Measurements from ENCODE around the gene TAS2R3.

The TAS2R3 gene

DNA sequence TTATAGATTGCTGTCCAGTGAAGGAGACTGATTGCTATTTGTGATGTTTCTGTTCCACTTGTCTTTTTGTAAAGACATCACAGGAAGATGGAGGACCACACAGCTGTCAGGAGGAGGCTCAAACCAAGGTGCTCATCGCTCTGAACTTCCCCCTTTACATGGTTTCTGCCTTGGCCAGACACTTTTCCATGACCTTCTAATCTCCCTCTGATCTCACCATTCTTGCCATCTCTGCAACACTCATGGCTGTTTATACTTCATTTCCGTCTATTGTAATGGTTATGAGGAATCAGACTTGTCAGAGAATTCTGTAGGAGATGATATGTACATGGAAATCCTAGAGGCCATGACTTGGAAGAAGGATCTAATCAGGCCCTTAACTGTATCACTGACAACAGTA, 24.4 kb downstream of the TAS2R3 start:
- no peak for DNase-seq (ENCODE audit: low read depth)
- no peak for TF ChIP-seq CTCF (IDR thresholded peaks at IDR 0.05; ENCODE audit: low read depth, low read length, missing control alignments)
- H3K4me3 ChIP-seq (ENCODE audit: low read depth, low read length), result no peak overlapping the region

DNA sequence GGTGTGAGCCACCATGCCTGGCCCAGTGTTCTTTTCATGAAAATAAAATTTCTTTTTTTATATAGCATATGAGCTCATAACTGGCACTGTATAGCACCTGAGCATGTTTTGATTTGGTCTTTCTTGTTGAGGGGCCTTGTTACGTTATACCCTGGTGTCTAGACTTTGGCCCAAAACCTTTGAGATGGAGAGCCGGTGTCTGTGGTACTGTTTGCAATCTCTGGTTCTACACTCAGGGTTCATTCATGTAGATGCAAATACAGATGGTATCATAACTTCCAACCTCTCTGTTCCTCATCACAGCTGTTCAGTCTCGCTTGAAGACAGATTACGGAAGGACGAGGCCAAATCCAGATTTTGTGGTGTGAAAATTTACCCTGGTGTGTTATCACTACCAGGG, 26.0 kb downstream of the TAS2R3 start, which contains the start of gene TAS2R5:
TSS of gene TAS2R5 (plus strand) at position 301 of the 400 bp plus-strand sequence. CDS start 145 bp downstream, outside the sequence.
- no peak within 1 kb of the TSS for H3K4me3 ChIP-seq (ENCODE audit: low read depth, low read length)
- DNase-seq (ENCODE audit: low read depth), result no peak
- TF ChIP-seq CTCF (IDR thresholded peaks at IDR 0.05; ENCODE audit: low read depth, low read length, missing control alignments), result no peak

GRCh38 chr7:141792526-141792925, 28.6 kb downstream of the TAS2R3 start:
- no peak for DNase-seq (ENCODE audit: low read depth)
- no peak overlapping the region for H3K4me3 ChIP-seq (ENCODE audit: low read depth, low read length)
- no peak for TF ChIP-seq CTCF (IDR thresholded peaks at IDR 0.05; ENCODE audit: low read depth, low read length, missing control alignments)
